ENCODE results near the gene TMEM245. TPM values are rescaled to one million over a fixed set of nuclear protein-coding genes. Genes with fewer than 3 reads are reported as not detected.

TMEM245 gene
- total RNA-seq, 1 donor from 2014 or later: 92.6 TPM

DNA sequence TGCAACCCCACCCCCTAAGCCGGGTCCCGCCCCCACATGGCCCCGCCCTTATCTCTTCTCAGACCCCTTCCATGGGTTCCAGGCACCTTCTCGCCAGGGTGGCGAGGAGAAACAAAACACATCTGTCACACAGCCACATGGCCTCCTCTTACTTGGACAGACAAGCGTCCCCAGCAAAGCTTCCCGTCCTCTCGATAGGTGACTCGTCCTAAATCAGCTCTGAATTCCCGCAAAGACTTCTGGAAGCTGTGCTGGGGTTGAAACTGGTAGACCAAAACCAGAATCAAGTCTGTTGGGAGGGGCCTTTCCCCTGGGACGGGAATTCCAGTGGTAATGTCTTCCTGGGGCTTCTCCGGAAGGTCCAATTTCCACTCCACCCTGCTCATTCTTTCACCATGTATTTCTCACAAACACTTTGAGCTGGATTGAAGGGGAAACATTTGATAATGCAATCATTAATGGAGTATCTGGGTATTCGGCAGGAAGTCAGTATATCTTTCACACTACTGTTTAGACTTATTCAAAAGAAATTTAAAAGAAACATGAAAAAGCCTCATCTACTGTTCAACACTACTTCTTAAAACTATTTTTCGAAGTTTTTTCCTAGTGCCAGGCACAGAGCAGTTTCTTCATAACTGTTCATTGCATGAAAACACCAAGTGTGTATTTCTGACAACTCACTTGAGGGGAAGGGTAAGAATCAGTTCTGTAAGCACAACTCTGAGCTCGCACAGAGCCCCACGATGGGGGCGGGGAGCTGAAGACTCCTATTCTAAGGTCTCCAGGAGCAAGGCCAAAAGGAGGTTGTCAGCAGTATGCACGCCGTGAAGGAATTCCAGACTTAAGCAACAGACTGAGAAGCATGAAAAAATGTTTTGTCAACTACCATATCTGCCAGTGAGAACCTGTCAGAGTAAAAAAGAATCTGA is 105.8 kb downstream of the TMEM245 start:
- ATAC-seq (peak; percentile 48), DNase-seq (ENCODE audit: low spot score) (no peak)
- intact Hi-C loops (cut with DNase I): no loop called here

DNA sequence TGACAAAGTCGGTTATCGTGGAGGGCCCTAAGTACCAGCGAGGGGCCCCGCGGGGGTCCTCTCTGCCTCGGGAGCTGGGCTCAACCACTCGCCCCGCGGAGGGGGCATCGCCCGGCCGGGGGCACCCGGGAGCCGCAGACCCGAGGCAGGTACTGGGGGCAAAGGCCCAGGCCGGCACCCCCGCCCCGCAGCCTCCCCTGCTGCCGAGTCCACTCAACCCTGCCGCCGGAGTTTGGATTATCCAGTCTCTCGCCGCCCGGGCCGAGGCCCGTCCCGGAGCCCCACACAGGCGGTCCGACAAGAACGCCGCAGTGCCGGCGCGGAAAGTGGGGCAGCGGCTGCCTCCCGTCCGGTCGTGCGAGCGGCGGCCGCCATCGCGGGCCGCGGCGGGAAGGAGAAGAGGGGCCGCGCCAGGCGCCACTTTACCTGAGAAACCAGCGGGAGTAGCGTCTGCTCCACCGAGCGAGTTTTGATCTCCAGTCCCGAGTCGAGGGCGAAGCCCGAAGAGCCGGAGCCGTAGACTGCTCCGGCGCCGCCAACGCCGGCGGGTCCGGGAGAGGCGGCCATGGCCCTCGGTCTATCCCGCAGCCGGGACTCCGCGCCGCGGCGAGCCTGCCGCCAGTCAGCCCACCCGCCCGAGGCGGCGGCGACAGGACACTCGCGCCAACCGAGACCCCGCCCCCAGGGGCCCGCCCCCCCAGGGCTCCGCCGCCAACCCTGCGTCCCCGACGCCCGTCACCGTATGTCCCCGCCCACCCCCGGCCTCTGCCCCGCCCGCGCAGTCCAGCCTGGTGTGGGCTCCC is 106.7 kb downstream of the TMEM245 start, which contains the start of gene CTNNAL1:
Gene CTNNAL1 (minus strand): TSS at position 624 of the 803 bp plus-strand sequence. CDS start 57 bp downstream, at position 567.
- ATAC-seq: peak; percentile 98

DNA sequence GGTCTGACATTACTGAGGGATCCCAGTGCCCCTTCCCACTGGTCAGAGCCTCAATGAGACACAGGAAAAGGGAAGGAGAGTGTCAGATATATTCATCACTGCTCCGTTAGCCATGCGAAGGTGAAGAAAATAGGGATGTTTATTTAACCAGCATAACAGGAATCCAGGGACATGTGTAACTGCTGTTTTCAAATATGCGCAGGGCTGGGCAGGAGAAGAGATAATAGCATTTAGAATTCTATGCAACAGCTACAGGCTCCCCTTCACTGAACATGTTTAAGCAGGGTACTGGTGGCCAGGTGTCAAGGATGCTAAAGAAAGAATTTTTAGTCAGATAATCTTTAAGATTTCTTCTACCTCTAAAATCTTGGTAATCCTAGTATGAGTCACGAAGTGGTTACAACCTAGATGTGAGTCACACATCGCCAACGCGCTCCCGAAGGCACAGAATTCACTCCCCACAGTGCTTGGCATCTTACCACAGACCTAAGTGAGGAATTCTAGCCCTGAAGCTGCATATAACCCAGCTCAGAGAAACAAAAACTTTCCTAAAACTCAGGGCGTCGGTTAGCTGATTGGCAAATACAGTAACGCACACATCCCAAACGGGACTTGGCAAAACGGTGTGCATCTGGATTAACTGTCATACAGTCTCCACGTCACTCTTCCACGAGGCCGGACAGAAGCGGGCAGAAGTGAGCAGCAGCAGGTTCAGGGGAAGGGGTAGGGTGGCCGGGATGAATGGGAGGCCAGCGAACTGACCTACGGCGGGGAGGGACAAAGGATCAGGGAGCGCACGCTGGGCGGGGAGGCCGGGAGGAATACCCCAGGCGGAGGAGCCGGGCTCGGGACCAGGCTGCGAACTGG is 107.5 kb downstream of the TMEM245 start:
- DNase-seq (ENCODE audit: low spot score): peak; percentile 65
- intact Hi-C loops (cut with DNase I): no loop called here
- ATAC-seq: peak; percentile 40

More for the DNA sequence above, 106.7 kb downstream of the TMEM245 start, which contains the start of gene CTNNAL1:
- intact Hi-C loops (cut with DNase I): no loop called here
- peak; percentile 97 for DNase-seq (ENCODE audit: low spot score)

DNA sequence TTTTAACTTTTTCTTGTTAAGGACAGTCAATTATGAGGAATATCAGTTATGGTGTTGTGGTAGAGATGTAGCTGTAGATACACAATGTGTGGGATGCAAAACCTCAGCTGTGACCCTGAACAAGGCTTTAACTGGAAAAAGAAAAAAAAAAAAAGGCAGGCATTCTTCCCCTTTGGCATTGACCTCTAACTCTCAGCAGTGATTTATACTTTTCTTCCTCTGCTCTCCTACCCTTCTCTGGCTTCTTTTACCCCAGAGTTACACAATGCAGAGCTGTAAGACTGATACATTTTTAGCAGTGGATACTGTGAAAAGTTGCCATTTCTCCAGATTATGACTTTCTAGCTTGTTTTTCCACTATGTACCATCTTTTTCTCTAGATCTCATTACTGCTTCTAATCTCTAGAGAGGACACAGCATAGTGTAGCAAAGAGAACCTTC is 108.5 kb downstream of the TMEM245 start:
- intact Hi-C loops (cut with DNase I): no loop called here
- no peak for ATAC-seq
- DNase-seq (ENCODE audit: low spot score): no peak

DNA sequence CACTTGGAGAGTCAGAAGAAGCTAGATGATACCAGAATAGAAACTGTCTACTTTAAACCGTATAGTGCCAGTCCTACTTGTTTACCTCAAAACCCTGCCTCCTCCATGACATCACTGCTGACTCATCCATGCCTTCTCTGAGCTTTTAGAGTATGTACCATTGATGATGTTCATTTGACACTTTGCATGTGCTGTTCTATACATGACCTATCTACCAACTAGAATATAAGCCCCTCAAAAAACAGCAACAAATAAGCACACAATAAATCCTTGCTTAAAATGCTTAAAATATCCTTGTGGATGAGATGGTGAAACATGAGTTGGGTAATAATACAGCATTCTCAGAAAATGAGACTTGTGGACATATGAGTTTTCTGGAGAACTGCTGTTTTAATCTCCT is 109.0 kb downstream of the TMEM245 start:
- intact Hi-C loops (cut with DNase I): no loop called here
- DNase-seq (ENCODE audit: low spot score): no peak
- no peak for ATAC-seq

DNA sequence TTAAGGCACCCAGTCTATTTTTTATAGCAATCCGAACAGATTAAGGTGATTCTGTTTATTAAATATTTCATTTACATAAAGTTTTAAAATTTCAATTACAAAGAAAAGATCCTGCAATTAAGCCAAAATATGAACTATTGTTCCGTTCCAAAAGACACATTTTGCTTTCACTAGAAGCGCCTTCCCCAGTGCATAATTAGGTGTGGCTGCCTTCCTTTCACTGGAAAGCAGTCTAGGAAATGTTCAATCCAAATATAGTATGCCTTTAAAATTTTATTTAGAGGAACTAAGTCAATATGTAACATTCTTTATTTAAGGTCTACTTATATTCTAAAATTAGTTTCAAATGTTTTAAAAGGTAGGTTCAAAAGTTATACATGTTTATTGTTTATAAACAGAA is 114.1 kb downstream of the TMEM245 start:
- DNase-seq (ENCODE audit: low spot score): no peak
- no peak for ATAC-seq

DNA sequence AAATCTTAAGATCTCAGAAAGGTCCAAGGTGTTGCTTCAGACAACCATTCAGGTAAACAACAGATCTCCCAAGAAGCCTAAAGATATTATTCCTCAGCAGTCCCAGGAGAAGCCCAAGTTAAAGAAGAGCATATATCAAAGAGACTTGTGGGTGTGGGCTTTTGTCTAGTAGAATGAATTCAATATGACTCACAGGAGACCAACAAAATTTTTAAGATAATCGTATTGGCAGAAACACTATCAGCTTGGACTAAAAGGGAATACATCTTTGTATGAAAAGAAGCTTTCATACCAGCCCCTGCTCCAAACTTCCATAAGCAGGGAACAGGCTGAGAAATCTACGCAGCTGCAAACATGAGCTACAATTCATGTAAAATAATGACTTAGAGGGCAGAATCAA is 116.6 kb downstream of the TMEM245 start:
- intact Hi-C loops (cut with DNase I): no loop called here
- ATAC-seq (no peak), DNase-seq (ENCODE audit: low spot score) (no peak)

More for the DNA sequence above, 114.1 kb downstream of the TMEM245 start:
- intact Hi-C loops (cut with DNase I): no loop called here

DNA sequence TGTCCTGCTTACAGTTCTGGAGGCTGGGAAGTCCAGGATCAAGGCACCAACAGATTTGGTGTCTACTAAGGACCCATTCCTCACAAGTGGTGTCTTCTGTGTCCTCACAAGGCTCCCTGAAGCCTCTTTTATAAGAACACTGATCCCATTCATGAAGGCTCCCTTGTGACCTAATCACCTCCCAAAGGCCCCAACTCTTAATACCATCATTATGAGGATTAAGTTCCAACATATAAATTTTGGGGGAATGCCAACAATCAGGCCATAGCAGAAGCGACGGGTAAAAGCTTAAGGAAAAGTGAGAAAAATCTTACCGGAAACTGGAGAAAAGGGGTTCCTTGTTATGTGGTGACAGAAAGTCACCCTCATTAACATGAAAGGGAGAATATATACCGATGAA is 117.6 kb downstream of the TMEM245 start:
- no peak for DNase-seq (ENCODE audit: low spot score)
- intact Hi-C loops (cut with DNase I): no loop called here
- ATAC-seq: no peak

DNA sequence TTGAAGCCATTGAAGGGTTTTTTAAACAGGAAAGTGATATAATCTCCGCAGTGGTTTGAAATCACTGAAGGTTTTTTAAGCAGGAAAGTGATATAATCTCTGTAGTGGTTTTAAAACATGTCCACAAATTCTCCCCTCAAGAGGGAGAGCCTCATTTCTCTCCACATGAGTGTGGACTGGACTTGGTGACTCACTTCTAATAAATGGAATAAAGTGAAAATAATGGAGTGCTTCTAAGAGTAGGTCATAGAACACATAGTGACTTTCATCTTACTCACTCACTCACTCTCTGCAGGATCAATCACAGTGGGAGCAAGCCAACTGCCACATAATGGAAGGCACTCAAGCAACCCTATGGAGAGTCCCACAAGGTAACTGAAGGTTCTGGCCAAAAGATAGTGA is 118.5 kb downstream of the TMEM245 start:
- no peak for ATAC-seq
- intact Hi-C loops (cut with DNase I): no loop called here

DNA sequence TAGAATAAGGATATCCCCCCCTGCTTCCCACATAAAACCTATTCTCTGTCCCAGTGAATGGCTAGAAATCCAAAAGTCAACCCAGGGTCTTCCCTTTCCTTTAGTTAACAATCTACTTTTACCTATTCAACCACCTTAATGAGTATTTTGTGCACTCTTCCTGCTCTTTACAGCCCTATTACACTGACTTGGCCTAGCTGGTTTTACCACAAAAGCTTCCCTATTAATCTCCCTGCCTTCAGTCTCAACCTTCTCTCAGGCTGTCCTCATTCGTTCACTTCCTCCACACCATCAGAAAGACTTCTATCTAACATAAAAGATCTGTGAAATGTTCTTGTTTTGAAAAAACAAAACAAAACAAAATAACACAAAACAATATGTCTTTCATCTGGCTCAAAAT is 122.6 kb downstream of the TMEM245 start:
- intact Hi-C loops (cut with DNase I): no loop called here
- ATAC-seq: no peak

More for the DNA sequence above, 118.5 kb downstream of the TMEM245 start:
- no peak for DNase-seq (ENCODE audit: low spot score)

DNA sequence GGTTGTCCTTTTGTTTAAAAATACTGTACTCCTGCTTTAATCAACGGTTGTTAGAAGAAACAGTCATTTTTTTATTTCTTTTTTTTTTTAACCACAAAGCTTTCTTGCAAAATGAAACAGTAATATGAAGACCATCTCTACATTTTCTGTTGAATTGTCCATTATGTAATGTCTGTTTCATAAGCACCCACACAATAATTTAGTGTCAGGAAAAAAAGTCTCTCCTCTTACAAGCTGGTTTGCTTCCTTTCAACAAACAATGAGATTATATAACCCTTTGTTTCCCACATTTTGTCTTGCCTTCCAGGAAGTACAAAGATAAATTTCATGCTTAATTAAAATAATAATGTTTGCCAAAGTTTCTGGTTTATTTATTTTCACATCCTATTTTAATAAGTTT is 123.1 kb downstream of the TMEM245 start:
- DNase-seq (ENCODE audit: low spot score): no peak
- ATAC-seq: no peak
- intact Hi-C loops (cut with DNase I): no loop called here

More for the DNA sequence above, 122.6 kb downstream of the TMEM245 start:
- no peak for DNase-seq (ENCODE audit: low spot score)

DNA sequence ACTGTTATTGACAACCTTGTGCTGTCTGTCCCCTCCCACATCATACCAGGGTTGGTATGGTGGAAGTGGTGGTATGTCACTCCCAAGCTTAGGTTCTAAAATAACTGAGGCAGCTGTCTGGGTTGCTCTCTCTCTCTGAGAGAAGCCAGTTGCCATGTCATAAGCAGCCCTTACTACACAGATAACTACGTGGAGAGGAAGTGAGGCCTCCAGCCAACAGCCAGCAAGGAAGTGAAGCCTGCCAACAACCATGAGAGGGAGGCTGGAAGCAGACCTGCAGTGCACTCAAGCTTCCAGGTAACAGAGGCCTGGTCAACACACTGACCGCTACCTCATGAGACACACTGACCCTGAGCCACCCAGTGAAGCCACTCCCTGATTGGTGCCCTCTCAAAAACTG is 125.1 kb downstream of the TMEM245 start:
- DNase-seq (ENCODE audit: low spot score) (no peak), ATAC-seq (peak; percentile 34)
- intact Hi-C loops (cut with DNase I): no loop called here

DNA sequence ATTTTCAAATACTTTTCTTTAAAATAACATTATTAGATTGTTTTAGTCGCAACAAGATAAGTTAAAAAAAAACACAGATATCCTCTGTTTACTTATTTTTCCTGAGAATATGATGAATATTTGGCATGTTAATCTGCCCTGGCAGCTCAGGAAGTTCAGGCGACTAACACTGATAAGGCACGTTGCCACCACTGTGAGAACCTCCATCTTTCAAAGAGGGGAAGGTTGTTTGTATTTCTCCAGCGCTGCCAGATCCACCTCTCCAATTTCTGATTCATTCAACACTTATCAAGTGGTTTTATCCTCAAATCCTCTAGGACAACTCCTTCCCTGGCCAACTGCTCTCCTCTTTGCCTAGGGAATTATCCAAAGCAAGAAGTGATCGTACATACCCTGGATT is 128.3 kb downstream of the TMEM245 start:
- ATAC-seq (no peak), DNase-seq (ENCODE audit: low spot score) (no peak)
- intact Hi-C loops (cut with DNase I): loop anchor here (2.0 kb wide), 1 partner anchor 59 kb away; no protein-coding TSS in a partner anchor

DNA sequence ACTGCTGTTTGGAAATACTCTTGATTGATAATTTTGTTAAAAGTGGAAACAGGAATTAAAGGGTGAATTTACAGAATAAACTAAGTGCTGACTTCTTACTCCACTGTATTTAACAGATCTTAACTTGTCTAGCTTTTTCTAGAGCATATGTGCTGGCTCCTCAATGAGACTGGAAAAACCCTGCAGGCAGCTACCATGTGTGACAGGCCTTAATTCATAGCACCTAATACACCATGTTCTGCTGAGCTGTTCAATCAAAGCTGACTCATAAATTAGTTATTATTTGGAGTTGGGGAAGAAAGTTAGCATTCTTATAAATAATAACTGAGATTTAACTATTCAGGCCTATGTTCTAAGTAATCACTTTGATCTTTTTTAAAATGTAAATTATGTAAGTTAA is 135.9 kb downstream of the TMEM245 start:
- ATAC-seq: no peak
- intact Hi-C loops (cut with DNase I): no loop called here
- no peak for DNase-seq (ENCODE audit: low spot score)

DNA sequence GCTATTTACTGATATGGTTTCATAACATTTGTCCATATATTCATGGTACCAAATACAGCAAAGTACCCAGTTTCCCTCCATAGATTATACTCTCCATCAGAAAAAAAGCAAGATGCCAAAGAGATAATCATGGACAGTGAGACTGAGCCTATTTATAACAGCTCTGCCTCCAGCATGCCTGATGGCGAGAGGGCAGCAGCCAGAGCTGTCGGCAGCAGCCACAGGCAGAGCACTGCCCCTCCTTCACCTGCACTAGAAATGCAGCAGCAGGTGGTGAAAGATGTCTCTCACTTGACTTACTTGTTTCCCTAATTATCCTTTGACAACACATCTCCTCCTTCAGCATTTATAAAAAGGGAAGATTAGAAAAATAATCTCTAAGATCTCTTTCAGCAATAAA is 138.9 kb downstream of the TMEM245 start:
- intact Hi-C loops (cut with DNase I): no loop called here
- ATAC-seq: no peak
- no peak for DNase-seq (ENCODE audit: low spot score)

DNA sequence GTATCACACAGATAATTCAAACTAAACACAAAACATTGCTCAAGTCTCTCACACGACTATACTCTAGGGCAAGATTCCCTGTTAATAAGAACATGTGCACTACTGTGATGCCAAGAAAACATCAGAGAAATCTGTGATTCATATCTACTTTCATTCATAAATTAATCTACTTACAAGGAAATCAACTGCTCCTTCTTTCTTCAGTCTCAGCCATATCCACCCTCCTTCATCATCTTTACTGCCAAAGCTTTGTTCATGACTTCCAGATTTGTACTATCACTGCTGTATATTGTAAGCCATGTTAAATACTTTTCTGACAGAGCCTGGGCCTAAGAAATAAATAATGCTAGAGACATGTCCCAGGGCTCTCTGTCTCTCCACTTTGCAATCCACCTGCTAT is 141.5 kb downstream of the TMEM245 start:
- no peak for DNase-seq (ENCODE audit: low spot score)
- peak; percentile 26 for ATAC-seq
- intact Hi-C loops (cut with DNase I): no loop called here

DNA sequence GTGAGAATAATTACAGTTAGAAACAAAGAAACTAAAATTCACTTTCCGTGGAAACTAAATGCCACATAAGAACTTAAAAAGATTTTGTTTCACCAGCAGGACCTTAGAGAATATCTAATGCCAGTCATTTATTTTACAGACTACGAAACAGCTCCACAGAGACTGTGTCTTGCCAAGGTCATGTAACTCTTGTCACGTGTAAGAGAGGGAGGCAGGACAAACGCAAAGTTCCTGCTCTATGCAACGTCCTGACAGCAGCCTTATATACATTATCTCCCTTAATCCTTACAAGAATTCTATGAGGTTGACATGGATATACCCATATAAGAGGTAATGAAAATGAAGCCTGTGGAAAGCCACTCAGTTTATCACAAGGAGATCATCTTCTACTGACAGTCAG is 145.9 kb downstream of the TMEM245 start:
- ATAC-seq: peak; percentile 72
- intact Hi-C loops (cut with DNase I): no loop called here
- DNase-seq (ENCODE audit: low spot score): no peak

DNA sequence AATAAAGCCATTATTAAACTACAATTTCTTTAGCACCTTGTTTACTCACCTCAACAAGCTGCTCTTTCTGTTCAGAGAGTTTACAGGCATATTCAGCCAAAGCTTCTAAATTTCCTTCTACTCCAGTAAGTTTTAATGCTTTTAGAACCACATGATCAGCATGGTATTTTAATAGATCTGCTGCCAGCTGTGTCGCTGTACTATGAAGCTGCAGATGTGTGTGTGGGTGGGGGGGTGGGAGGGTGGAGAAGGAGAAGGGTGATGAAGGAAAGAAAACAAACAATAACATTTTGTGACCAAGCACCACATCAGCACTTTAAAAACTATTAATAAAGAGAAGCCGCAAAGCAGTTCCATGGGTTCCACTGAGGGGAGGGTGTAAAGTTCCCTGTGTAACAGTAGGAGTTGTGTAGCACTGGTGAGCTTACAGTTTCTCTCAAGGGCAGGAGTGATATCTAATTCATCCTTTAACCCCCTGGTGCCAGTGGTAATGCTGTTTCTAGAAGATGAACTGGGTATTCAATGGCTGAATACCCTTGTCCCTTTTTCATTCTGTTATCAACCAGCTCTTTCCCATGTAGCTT is 147.0 kb downstream of the TMEM245 start:
- DNase-seq (ENCODE audit: low spot score) (no peak), ATAC-seq (peak; percentile 72)
- intact Hi-C loops (cut with DNase I): no loop called here

All from sciatic nerve (tissue), 2 donors.